ENCODE data around the gene PKD1. TPM values are rescaled to one million over a fixed set of nuclear protein-coding genes. Genes with fewer than 3 reads are reported as not detected.

PKD1 gene
- total RNA-seq, 4 donors from 2014 or later = 207 to 542 (median 381) TPM

DNA sequence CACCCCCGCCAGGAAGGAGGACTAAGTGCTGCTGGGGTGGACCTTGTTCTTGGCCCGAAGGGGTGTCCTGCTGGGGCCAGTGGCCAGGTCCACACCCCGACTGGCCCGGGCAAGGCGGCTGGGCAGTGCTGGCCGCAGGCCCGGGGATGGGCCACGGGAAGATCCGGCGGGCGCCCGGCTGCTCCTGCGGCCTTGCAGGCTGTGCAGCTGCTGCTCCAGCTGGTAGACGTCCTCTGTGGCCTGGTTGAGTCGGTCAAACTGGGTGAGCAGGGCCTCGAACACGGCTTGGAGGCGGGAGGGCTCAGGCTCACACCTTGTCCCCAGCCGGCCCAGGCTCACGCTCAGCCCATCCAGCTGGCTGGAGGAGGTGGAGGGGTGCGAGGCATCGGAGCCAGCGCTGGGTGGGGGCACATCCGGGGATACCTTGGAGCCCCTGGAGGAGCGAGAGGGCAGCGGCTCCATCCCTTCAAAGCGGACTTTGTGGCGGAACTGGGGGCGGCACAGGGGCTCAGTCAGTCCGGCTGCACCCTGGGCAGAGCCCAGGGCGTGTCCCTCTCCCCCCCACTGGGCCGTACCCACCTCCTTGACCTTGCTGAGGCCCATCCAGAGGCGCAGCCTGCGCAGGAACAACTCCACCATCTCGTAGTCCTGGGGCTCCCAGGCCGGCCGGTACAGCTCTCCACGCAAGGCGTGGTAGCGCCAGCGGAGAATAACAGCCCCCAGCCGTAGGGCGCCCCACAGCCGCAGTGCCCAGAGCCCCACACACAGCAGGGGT is 45.8 kb downstream of the PKD1 start:
- Histone ChIP-seq H3K9me3 (no peaks in the 10 kb centered on the region), H3K27me3 (no peaks in the 10 kb centered on the region), H3K27ac (no peak overlapping the region), H3K36me3 (peaks cover 2 to 100% (median 14%) of the 10 kb centered on the region in 3 donors), H3K4me3 (no peak overlapping the region), H3K4me1 (peaks cover 0 to 27% (median 3%) of the 10 kb centered on the region in 4 donors)
- TF ChIP-seq, protein P1, sequence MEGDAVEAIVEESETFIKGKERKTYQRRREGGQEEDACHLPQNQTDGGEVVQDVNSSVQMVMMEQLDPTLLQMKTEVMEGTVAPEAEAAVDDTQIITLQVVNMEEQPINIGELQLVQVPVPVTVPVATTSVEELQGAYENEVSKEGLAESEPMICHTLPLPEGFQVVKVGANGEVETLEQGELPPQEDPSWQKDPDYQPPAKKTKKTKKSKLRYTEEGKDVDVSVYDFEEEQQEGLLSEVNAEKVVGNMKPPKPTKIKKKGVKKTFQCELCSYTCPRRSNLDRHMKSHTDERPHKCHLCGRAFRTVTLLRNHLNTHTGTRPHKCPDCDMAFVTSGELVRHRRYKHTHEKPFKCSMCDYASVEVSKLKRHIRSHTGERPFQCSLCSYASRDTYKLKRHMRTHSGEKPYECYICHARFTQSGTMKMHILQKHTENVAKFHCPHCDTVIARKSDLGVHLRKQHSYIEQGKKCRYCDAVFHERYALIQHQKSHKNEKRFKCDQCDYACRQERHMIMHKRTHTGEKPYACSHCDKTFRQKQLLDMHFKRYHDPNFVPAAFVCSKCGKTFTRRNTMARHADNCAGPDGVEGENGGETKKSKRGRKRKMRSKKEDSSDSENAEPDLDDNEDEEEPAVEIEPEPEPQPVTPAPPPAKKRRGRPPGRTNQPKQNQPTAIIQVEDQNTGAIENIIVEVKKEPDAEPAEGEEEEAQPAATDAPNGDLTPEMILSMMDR (IDR thresholded peaks at IDR 0.05) = no peak
- TF ChIP-seq POLR2A (IDR thresholded peaks at IDR 0.05) (no peak), EP300 (IDR thresholded peaks at IDR 0.05) (no peak)
- DNase-seq (ENCODE audit: low spot score in 2 of 2) = no peak
- WGBS, 2 donors = 85 to 88% methylated on average over 27 to 31 of the region's 44 CpGs

DNA sequence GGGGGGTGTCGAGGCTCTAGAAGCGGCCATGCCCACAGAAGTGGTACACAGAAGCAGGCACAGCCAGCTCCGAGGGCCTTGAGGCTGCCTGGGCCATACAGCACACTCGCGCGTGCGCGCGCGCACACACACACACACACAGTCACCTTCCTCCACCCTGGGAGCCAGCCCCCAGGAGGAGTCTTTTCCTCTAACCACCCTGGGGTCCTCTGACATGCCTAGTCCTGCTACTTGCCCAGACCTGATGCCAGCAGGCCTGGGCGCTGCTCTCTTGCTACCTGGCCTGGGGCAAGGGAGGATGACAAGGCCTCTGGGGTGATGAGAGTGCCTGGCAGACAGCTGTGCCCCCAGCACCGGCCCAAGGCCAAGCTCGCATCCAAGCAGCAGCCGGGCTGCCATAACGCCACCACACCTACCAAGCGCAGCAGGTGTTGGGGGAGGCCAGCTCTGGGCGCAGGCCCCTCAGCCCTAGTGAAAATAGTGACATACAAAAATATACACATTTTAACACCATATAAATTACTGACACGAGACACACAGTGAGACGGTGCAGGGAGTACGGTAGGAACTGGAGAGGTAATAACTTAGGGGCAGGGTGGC is 46.8 kb downstream of the PKD1 start:
- H3K36me3 ChIP-seq = peaks cover 2 to 100% (median 14%) of the 10 kb centered on the region in 3 donors
- DNase-seq (ENCODE audit: low spot score in 2 of 2) = no peak
- H3K4me3 ChIP-seq = no peak overlapping the region
- H3K9me3 ChIP-seq = no peaks in the 10 kb centered on the region
- TF ChIP-seq, protein P1 (IDR thresholded peaks at IDR 0.05) = no peak
- no peak for TF ChIP-seq EP300 (IDR thresholded peaks at IDR 0.05)
- TF ChIP-seq POLR2A (IDR thresholded peaks at IDR 0.05) = no peak
- peaks cover 0 to 27% (median 3%) of the 10 kb centered on the region in 4 donors for H3K4me1 ChIP-seq
- 83 to 85% methylated on average over 20 of the region's 20 CpGs for WGBS, 2 donors
- no peaks in the 10 kb centered on the region for H3K27me3 ChIP-seq
- no peak overlapping the region for H3K27ac ChIP-seq

DNA sequence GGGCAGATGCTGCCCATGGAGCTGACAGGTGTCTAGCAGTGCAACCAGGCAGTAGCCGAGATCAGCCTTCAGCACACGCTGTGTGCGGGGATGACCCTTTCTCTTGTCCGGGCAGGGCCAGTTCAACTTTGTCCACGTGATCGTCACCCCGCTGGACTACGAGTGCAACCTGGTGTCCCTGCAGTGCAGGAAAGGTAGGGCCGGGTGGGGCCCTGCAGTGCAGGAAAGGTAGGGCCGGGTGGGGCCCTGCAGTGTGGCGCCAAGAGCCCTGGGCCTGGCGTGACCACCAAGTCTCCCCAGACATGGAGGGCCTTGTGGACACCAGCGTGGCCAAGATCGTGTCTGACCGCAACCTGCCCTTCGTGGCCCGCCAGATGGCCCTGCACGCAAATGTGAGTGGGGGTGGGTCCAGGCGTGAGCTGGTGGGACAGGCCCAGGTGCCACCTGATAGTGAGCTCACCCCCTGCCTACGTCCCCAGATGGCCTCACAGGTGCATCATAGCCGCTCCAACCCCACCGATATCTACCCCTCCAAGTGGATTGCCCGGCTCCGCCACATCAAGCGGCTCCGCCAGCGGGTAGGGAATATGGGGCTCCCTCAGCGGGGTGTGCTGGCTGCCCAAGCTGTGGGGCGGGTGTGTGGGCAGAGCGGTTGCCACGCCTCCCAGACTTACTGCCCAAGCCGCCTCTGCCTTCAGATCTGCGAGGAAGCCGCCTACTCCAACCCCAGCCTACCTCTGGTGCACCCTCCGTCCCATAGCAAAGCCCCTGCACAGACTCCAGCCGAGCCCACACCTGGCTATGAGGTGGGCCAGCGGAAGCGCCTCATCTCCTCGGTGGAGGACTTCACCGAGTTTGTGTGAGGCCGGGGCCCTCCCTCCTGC is 47.7 kb downstream of the PKD1 start:
- Histone ChIP-seq H3K27me3 (no peaks in the 10 kb centered on the region), H3K4me1 (peaks cover 0 to 26% (median 3%) of the 10 kb centered on the region in 4 donors), H3K27ac (no peak overlapping the region), H3K36me3 (peaks cover 2 to 100% (median 14%) of the 10 kb centered on the region in 3 donors), H3K4me3 (no peak overlapping the region), H3K9me3 (no peaks in the 10 kb centered on the region)
- 84 to 90% methylated on average over 13 to 21 of the region's 41 CpGs for WGBS, 2 donors
- DNase-seq (ENCODE audit: low spot score in 2 of 2) = no peak
- TF ChIP-seq, protein P1 (IDR thresholded peaks at IDR 0.05) = no peak
- no peak for TF ChIP-seq EP300 (IDR thresholded peaks at IDR 0.05)
- TF ChIP-seq POLR2A (IDR thresholded peaks at IDR 0.05) = no peak

DNA sequence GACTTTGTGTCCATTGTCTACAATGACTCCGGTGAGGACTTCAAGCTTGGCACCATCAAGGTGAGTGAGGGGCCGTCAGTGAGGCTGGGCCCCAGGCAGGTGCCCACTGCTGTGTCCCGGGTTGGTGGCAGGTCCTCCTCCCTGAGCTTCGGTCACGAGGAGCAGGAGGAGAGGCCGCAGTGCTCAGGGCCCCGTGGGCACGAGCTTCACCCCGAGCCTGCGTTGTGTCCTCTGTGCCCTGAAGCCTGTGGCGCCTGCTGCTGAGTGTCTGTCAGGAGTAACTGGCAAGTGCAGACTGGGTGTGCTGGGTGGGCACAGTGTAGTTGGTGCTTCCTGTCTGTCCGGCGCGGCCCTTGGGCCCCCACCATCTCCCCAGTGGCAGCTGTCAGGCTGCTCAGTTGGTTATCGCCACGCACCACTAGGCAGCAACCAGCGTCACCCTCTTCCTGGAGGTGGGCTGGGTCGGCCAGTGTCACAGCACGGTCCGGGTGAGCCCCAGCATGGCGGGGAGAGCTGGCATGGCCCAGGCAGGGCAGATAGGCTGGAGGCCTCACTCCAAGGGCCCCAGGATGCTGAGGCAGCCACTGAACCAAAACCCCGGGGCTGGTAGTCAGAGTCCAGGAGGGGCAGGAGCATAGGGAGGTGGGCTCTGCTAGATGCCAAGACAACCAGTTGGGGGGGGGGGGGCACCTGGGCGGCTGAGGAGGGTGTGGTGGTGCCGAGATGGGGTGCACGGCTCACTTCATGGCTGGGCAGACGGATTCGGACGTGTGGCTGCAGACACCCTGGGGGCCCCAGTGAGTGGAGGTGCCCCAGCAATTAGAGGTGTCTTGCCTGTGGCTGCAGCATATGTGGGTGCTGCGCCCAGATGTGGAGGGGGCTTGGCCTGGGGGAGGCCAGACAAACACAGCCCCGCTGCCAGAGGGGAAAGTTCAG is 48.6 kb downstream of the PKD1 start:
- whole genome bisulfite sequencing, 2 donors = 79 to 87% methylated on average over 23 to 24 of the region's 30 CpGs
- DNase-seq (ENCODE audit: low spot score in 2 of 2) = no peak
- TF ChIP-seq EP300 (IDR thresholded peaks at IDR 0.05) (no peak), POLR2A (IDR thresholded peaks at IDR 0.05) (no peak)
- TF ChIP-seq, protein P1 (IDR thresholded peaks at IDR 0.05) = no peak
- Histone ChIP-seq H3K4me1 (peaks cover 0 to 22% (median under 1%) of the 10 kb centered on the region in 4 donors), H3K27ac (no peak overlapping the region), H3K9me3 (no peaks in the 10 kb centered on the region), H3K27me3 (no peaks in the 10 kb centered on the region), H3K36me3 (peaks cover 2 to 100% (median 14%) of the 10 kb centered on the region in 3 donors), H3K4me3 (no peak overlapping the region)
